Mucosa of descending colon (tissue), 3 donors: Measurements from ENCODE around the gene POU3F3. TPM values are rescaled to one million over a fixed set of nuclear protein-coding genes. Genes with fewer than 3 reads are reported as not detected.

Experiments used
- ATAC-seq: fragments of 200-7000 bp; cut with Tn5 transposase; one replicate; pipeline ENCODE4 v1.9.1; 2020; ENCODE audit warnings: mild to moderate bottlenecking, moderate library complexity
- DNase-seq, 3 donors: peaks; one replicate each; pipeline ENCODE4 v3.0.0-alpha.2; 2020
- H3K36me3 ChIP-seq: fragments of 200-600 bp; one replicate; pipeline ENCODE4 v1.8.0; 2021; ENCODE audit warnings: low read depth, mild to moderate bottlenecking
- H3K4me1 ChIP-seq: fragments of 200-600 bp; one replicate; pipeline ENCODE4 v1.8.0; 2021; ENCODE audit warnings: low read depth, mild to moderate bottlenecking
- H3K4me3 ChIP-seq: fragments of 200-600 bp; one replicate; pipeline ENCODE4 v1.8.0; 2021; ENCODE audit warnings: mild to moderate bottlenecking
- H3K9me3 ChIP-seq: fragments of 200-600 bp; one replicate; pipeline ENCODE4 v1.8.0; 2021; ENCODE audit warnings: mild to moderate bottlenecking
- intact Hi-C, 2 donors: fragments of 100-400 bp; cut with DNase I in 1 of 2; cut with micrococcal nuclease in 1 of 2; formaldehyde crosslinking; loops; one replicate each; pipeline versions ENCODE4 v1.11.0 to v1.11.1; 2022; cut with DNase I, micrococcal nuclease
- total RNA-seq, 3 donors: library from RNA; stranded (reverse); fragmentation: NEBNext Ultra II Directional in 2 of 3; extraction: Animal tissue kit (Norgen Biotek cat#: 25700) in 2 of 3; gene quantifications; one replicate each; pipeline versions ENCODE4 v1.2.1 to v1.2.4, GENCODE V29; 2021 to 2023
- TF ChIP-seq, protein P1 (sequence below): fragments of 200-600 bp; IDR thresholded peaks from one replicate; pipeline ENCODE4 v1.8.0; 2022; ENCODE audit warnings: antibody characterized with exemption, mild to moderate bottlenecking
- donor health status: DM: no; HTN: no; CAD: no; lungs with moderate emphysema.
- donor health status: DM: no; HTN: no; CAD: no.
- donor health status: DM: no; HTN: yes; CAD: no.

POU3F3 gene
- total RNA-seq, 3 donors from 2014 or later, result 0.12 to 1.4 (median 0.14) TPM

DNA sequence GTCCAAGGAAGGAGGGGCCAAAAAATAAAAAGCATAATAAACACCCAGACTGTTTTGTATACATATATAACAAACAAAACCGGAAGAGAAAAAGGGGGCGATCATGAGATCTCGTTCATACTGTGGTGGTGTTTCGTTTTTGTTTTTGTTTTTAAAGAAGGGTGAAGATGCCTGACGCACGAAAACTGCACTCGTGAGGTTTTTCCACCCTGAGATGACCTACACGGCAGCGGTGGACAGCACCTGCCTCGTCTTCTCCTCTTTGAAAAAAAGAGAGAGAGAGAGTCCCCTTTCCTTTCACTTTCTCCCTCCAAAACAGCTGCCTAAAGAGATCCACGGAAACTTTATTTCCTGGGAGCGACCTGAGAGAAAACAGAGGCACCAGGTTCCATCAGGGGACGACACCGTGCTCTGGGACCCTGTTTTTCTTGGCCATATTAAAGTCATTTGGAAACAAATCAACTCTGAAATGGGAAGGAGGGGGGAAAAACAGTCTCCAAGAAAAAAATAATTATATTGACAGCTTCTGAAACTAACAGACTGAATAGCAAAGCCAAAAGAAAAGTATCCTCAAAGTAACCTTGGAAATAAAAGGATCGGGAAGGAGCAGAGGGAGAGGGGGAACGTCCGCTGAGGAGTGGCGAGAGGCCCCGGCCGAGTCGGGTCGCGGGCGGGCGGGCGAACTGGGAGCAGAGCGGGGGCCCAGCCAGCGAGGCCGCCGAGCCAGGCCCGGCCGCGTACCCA is 3.5 kb downstream of the POU3F3 start:
- DNase-seq (no peak), ATAC-seq (no peak)
- H3K4me1 ChIP-seq, result peaks cover 29% of the 10 kb centered on the region
- TF ChIP-seq, protein P1, sequence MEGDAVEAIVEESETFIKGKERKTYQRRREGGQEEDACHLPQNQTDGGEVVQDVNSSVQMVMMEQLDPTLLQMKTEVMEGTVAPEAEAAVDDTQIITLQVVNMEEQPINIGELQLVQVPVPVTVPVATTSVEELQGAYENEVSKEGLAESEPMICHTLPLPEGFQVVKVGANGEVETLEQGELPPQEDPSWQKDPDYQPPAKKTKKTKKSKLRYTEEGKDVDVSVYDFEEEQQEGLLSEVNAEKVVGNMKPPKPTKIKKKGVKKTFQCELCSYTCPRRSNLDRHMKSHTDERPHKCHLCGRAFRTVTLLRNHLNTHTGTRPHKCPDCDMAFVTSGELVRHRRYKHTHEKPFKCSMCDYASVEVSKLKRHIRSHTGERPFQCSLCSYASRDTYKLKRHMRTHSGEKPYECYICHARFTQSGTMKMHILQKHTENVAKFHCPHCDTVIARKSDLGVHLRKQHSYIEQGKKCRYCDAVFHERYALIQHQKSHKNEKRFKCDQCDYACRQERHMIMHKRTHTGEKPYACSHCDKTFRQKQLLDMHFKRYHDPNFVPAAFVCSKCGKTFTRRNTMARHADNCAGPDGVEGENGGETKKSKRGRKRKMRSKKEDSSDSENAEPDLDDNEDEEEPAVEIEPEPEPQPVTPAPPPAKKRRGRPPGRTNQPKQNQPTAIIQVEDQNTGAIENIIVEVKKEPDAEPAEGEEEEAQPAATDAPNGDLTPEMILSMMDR, result no peak
- H3K4me3 ChIP-seq, result no peak overlapping the region
- H3K36me3 ChIP-seq, result no peaks in the 10 kb centered on the region
- intact Hi-C loops, result no loop called here
- no peaks in the 10 kb centered on the region for H3K9me3 ChIP-seq

DNA sequence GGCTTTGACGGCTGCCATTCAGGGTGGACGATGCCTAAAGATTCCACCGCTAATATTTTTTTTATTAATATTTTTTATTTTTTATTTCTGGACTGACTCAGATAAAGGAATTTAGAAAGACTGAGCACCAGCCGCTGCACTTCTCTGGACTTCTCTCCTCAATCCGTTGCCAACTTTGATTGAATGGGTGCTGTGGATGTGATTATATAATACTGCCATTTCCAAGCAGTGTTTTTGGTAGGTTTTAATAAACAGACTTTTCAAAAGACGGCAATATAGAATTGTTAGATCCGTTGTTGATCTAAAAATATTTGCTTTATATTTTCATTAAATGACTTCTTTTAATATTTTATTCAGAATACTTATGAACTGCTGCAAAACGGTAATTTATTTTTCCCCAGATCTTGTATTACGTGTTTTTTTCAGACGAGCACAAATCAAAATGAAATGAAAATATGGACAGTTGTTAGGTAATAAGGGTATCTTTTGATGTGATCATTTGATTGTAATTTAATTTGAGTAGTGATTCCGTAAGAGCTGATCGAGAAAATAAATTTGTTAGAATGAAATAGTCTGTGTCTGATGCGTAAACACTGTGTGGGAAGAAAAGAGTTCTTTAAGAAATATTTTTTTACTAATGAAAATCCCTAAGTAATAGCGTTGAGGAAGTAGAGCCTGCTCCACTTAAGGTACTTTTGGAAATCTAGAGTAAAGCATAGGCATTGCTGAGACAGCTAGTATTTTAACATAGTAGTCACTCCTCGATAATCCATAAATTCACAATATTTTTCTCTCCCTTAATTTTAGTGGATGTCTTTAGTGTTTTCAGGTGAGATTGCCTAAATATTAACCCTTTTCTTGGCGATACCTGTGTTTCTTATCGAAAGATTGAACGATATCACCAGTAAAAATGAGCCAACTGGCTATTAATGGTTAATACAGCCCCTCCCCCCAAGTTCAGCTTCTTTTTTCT is 4.4 kb downstream of the POU3F3 start:
- H3K9me3 ChIP-seq, result no peaks in the 10 kb centered on the region
- intact Hi-C loops, result no loop called here
- ATAC-seq (no peak), DNase-seq (no peak)
- H3K4me3 ChIP-seq, result no peak overlapping the region
- no peaks in the 10 kb centered on the region for H3K36me3 ChIP-seq
- H3K4me1 ChIP-seq, result peaks cover 26% of the 10 kb centered on the region
- TF ChIP-seq, protein P1, result no peak

DNA sequence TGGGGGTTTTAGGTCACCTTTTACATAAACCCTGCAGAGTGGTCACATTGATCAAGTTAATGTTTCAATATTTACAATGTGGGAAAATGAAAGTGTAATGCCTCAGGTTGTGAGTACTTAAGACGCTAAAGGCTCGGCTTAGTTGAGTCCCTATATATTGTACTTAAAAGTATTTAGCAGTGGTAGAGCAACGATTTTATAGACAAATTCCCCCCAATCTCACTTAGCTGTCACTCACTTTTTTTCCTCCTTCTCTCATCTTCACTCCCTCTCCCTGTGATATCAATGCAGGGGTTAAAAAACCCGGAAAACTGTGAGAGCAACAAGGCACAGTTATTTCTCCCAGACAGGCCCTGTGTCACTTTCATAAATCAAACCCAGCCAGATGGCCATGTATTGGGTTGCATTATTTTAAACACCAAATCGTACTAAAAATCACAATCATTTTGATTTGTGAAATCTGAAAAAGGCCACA is 5.4 kb downstream of the POU3F3 start:
- Histone ChIP-seq H3K4me3 (no peak overlapping the region), H3K36me3 (no peaks in the 10 kb centered on the region), H3K4me1 (peaks cover 18% of the 10 kb centered on the region), H3K9me3 (no peaks in the 10 kb centered on the region)
- ATAC-seq (no peak), DNase-seq (no peak)
- intact Hi-C loops, result no loop called here
- TF ChIP-seq, protein P1, result no peak

DNA sequence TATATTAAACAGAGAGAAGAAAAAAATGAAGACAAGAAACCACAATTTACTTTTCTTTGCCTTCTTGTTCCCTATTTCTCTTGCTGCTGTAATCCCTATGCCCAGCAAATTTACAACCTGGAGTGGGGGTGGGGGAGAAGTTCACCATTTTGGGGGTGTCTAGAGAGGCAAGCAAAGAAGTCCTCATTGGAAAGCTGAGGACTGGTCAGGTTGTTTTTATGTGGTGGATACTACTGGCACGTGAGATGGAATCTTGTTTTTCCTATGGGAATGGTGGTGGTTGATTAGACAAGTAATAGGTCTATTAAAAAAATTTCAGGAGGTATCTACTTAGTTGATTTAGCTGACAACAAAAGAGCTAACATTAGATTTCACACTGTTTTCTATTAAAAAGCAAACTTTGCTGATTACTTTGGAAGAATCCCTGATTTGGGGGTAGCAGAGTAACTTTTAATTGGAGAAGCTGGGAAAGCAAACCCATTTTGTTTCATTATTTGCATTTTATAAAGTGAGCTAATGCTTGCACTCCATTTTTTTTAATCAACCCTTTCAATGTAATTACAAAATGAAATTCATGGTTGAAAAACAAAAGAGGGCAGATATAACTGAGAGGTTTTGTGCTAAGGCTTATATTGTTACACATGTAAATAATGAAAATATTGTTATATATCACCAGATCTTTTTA is 6.0 kb downstream of the POU3F3 start:
- H3K4me3 ChIP-seq, result no peak overlapping the region
- H3K36me3 ChIP-seq, result no peaks in the 10 kb centered on the region
- no peak for ATAC-seq
- no peak for DNase-seq
- H3K4me1 ChIP-seq, result peaks cover 16% of the 10 kb centered on the region
- intact Hi-C loops, result no loop called here
- TF ChIP-seq, protein P1, result no peak
- H3K9me3 ChIP-seq, result no peaks in the 10 kb centered on the region

DNA sequence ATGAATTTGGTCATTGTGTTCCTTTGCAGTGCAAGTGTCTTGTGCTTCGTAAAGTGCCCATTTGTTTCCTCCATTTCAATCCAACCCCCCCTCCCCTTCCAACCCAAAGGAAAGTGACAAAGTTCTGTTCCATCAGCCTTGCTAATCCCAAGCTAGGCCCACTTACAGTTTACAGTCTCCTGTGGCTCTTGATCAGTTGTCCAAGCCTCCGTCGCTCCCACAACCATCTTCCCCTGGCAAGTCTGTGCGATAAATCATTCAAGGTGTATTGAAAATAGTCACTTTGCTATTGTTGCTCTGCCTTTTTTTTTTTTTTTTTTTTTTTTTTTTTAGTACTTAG is 6.5 kb downstream of the POU3F3 start:
- peaks cover 16% of the 10 kb centered on the region for H3K4me1 ChIP-seq
- no peak overlapping the region for H3K4me3 ChIP-seq
- TF ChIP-seq, protein P1, result no peak
- DNase-seq (no peak), ATAC-seq (no peak)
- intact Hi-C loops, result no loop called here
- no peaks in the 10 kb centered on the region for H3K36me3 ChIP-seq
- no peaks in the 10 kb centered on the region for H3K9me3 ChIP-seq
